HepG2 (cell line): ENCODE data around the gene ATG4B. TPM values are rescaled to one million over a fixed set of nuclear protein-coding genes. Genes with fewer than 3 reads are reported as not detected.

Experiments used
- BRD4 ChIP-seq: sonication (generic); formaldehyde crosslinking; IDR thresholded peaks from 2 replicates; pipeline ENCODE4 v1.4.0; 2020; ENCODE audit warnings: missing genetic modification reagents
- HIC2 ChIP-seq: sonication (generic); formaldehyde crosslinking; IDR thresholded peaks from 2 replicates; pipeline ENCODE4 v1.9.0; 2022; ENCODE audit warnings: low read depth, missing genetic modification reagents
- HMGA1 ChIP-seq: sonication (generic); formaldehyde crosslinking; conservative IDR thresholded peaks from 2 replicates; pipeline ENCODE4 v1.4.0; 2020; ENCODE audit warnings: missing genetic modification reagents
- HNF4A ChIP-seq: sonication (generic); formaldehyde crosslinking; IDR thresholded peaks from 2 replicates; pipeline ENCODE4 v1.4.0; 2020; ENCODE audit warnings: missing genetic modification reagents
- KDM4B ChIP-seq: sonication (generic); formaldehyde crosslinking; IDR thresholded peaks from 2 replicates; pipeline ENCODE4 v1.4.0; 2020; ENCODE audit warnings: missing genetic modification reagents
- MATR3 ChIP-seq: sonication (generic); formaldehyde crosslinking; IDR thresholded peaks from 2 replicates; pipeline ENCODE4 v1.4.0; 2020; ENCODE audit warnings: missing genetic modification reagents
- MIER3 ChIP-seq: IDR thresholded peaks from 2 replicates; pipeline ENCODE4 v1.6.1; 2016; ENCODE audit warnings: missing compliant biosample characterization, borderline replicate concordance
- MYPOP ChIP-seq: sonication (generic); formaldehyde crosslinking; IDR thresholded peaks from 2 replicates; pipeline ENCODE4 v1.8.1; 2023; ENCODE audit warnings: mild to moderate bottlenecking, moderate library complexity, missing genetic modification reagents
- NFIB ChIP-seq: sonication (generic); formaldehyde crosslinking; IDR thresholded peaks from 2 replicates; pipeline ENCODE4 v1.9.0; 2021; ENCODE audit warnings: missing genetic modification reagents, mild to moderate bottlenecking, borderline replicate concordance
- PCBP1 ChIP-seq: fragments of 200-400 bp; formaldehyde crosslinking; IDR thresholded peaks from 2 replicates; pipeline ENCODE4 v1.6.1; 2017; ENCODE audit warnings: mild to moderate bottlenecking, low read depth, low read length, borderline replicate concordance
- REPIN1 ChIP-seq: sonication (generic); formaldehyde crosslinking; IDR thresholded peaks from 2 replicates; pipeline ENCODE4 v1.8.0; 2022; ENCODE audit warnings: missing genetic modification reagents, low read depth, mild to moderate bottlenecking, borderline replicate concordance
- REST ChIP-seq, 2 experiments: IDR thresholded peaks; 2 replicates each; pipeline ENCODE4 v1.6.1; 2011 to 2012; ENCODE audit warnings: low read length in 2 of 2, borderline replicate concordance in 1 of 2, low read depth in 1 of 2, mild to moderate bottlenecking in 1 of 2, moderate library complexity in 1 of 2
- SIN3B ChIP-seq: fragments of 150-350 bp; IDR thresholded peaks from 2 replicates; pipeline ENCODE4 v1.6.1; 2014; ENCODE audit warnings: low read length
- SIX4 ChIP-seq: sonication (generic); formaldehyde crosslinking; IDR thresholded peaks from 2 replicates; pipeline ENCODE4 v1.4.0; 2020; ENCODE audit warnings: missing genetic modification reagents
- STAG1 ChIP-seq: sonication (generic); formaldehyde crosslinking; IDR thresholded peaks from 2 replicates; pipeline ENCODE4 v1.4.0; 2020; ENCODE audit warnings: missing genetic modification reagents
- ZNF20 ChIP-seq: sonication (generic); formaldehyde crosslinking; IDR thresholded peaks from 2 replicates; pipeline ENCODE4 v1.4.0; 2020; ENCODE audit warnings: mild to moderate bottlenecking, moderate library complexity, missing genetic modification reagents
- ZNF230 ChIP-seq: sonication (generic); formaldehyde crosslinking; IDR thresholded peaks from 2 replicates; pipeline ENCODE4 v1.4.0; 2020; ENCODE audit warnings: mild to moderate bottlenecking, missing genetic modification reagents
- ZNF280B ChIP-seq: sonication (generic); formaldehyde crosslinking; IDR thresholded peaks from 2 replicates; pipeline ENCODE4 v1.5.0; 2020; ENCODE audit warnings: missing genetic modification reagents, mild to moderate bottlenecking, borderline replicate concordance
- ZNF501 ChIP-seq: sonication (generic); formaldehyde crosslinking; IDR thresholded peaks from 2 replicates; pipeline ENCODE4 v1.5.1; 2020; ENCODE audit warnings: mild to moderate bottlenecking, moderate library complexity, missing genetic modification reagents
- ZNF543 ChIP-seq: sonication (generic); formaldehyde crosslinking; IDR thresholded peaks from 2 replicates; pipeline ENCODE4 v1.4.0; 2020; ENCODE audit warnings: mild to moderate bottlenecking, missing genetic modification reagents
- ZNF644 ChIP-seq: IDR thresholded peaks from 2 replicates; pipeline ENCODE4 v1.6.1; 2016; ENCODE audit warnings: low read depth
- ZSCAN22 ChIP-seq: sonication (generic); formaldehyde crosslinking; IDR thresholded peaks from 2 replicates; pipeline ENCODE4 v1.4.0; 2020; ENCODE audit warnings: mild to moderate bottlenecking, missing genetic modification reagents
- polyA plus RNA-seq, 8 experiments: library from polyadenylated mRNA; depleted of rRNA in 3 of 8; stranded (reverse) in 7 of 8; unstranded in 1 of 8; fragments of >200 nt; fragmentation: Illumina TruSeq in 4 of 8; extraction: Trizol in 4 of 8; gene quantifications; 2 replicates each; pipeline versions ENCODE4 v1.2.1 to v1.2.3, GENCODE V29; 2011 to 2016; ENCODE audit warnings: low read depth in 4 of 8, missing spikeins in 1 of 8, mixed read lengths in 1 of 8; ENCODE audit not compliant: insufficient read depth in 1 of 8
- total RNA-seq, 5 experiments: library from RNA; depleted of rRNA; stranded (reverse); fragments of >200 nt; fragmentation: Illumina TruSeq; extraction: Trizol; gene quantifications; 2 replicates each; pipeline ENCODE4 v1.2.3, GENCODE V29; 2016; ENCODE audit warnings: low read depth in 1 of 5

The ATG4B gene
- total and polyA plus RNA-seq, 2 of the 13 experiments (the other 11 are each of a cell fraction or from before 2014, with no cell fraction given) = 95.5 to 239 TPM

- TF ChIP-seq REST (IDR thresholded peaks at IDR 0.05; ENCODE audit: borderline replicate concordance in 1 of 2, low read depth in 1 of 2, low read length in 2 of 2) = no peak
- no peak for TF ChIP-seq MATR3 (CRISPR knock-in tag)
- no peak for TF ChIP-seq MIER3 (CRISPR knock-in tag)
- TF ChIP-seq HNF4A (CRISPR knock-in tag) = no peak
- TF ChIP-seq ZSCAN22 (CRISPR knock-in tag) = no peak
- TF ChIP-seq ZNF644 (CRISPR knock-in tag) = no peak
- TF ChIP-seq STAG1 (CRISPR knock-in tag) = peak; percentile 70
- TF ChIP-seq ZNF20 (CRISPR knock-in tag) = no peak
- no peak for TF ChIP-seq PCBP1
- TF ChIP-seq HIC2 (CRISPR knock-in tag) = no peak
- 0 out of 2 replicates have a peak, but pooled peaks have one; percentile 71 for TF ChIP-seq BRD4
- no peak for TF ChIP-seq KDM4B
- TF ChIP-seq SIN3B = peak; percentile 29; the same call in 1 of the 2 replicates
- peak; percentile 94; the same call in 1 of the 2 replicates for TF ChIP-seq MYPOP (CRISPR knock-in tag)
- TF ChIP-seq HMGA1 = no peak
- TF ChIP-seq ZNF280B (CRISPR knock-in tag) = peak; percentile 80; the same call in 1 of the 2 replicates
- no peak for TF ChIP-seq NFIB
- TF ChIP-seq ZNF230 (CRISPR knock-in tag) = no peak
- TF ChIP-seq SIX4 (CRISPR knock-in tag) = no peak; the same call in 1 of the 2 replicates
- TF ChIP-seq REPIN1 (CRISPR knock-in tag) = peak; percentile 91
- TF ChIP-seq ZNF501 (CRISPR knock-in tag) = peak; percentile 74; the same call in 1 of the 2 replicates
- 0 out of 2 replicates have a peak, but pooled peaks have one; percentile 19 for TF ChIP-seq ZNF543
Measured at GRCh38 chr2:241609859-241610793, 27.4 kb upstream of the ATG4B start (continued).
